Stimulated activated CD8-positive, alpha-beta memory T cell treated with anti-CD3 and anti-CD28 coated beads, Interleukin-7, amount 100 ng/mL, for 4 hours (primary cell): ENCODE data around the gene CFP.
A peak's percentile ranks its signal among the peaks of the same experiment; 100 is the strongest.
"Not testable (repeated sequence)": the region's sequence is repeated elsewhere in the genome, so short reads cannot be mapped to it uniquely, and the experiment has no call there.

Source experiments
- DNase-seq, 2 donors: peaks; one replicate each; pipeline ENCODE4 v3.0.0-alpha.2; 2020; ENCODE audit warnings: low read depth in 2 of 2

Gene CFP

GRCh38 chrX:47629419-47630200, at the start of gene CFP:
TSS of gene CFP (minus strand) at chrX:47629930. CDS start at chrX:47629844, 86 bp downstream.
- DNase-seq = no peak

- not testable (repeated sequence) for DNase-seq
Observed at GRCh38 chrX:47675959-47676859, 46.5 kb upstream of the CFP start.

GRCh38 chrX:47674776-47675175, 45.0 kb upstream of the CFP start:
- DNase-seq = no peak

GRCh38 chrX:47665797-47666196, 36.1 kb upstream of the CFP start:
- DNase-seq = not testable (repeated sequence)

- no peak for DNase-seq
Observed at GRCh38 chrX:47664737-47665136, 35.0 kb upstream of the CFP start.

- no peak for DNase-seq
Observed at GRCh38 chrX:47662144-47662657, 32.5 kb upstream of the CFP start.

GRCh38 chrX:47661539-47661938, 31.8 kb upstream of the CFP start:
- DNase-seq = no peak

GRCh38 chrX:47659421-47659726, 29.6 kb upstream of the CFP start:
- DNase-seq = no peak

GRCh38 chrX:47658684-47659420, 29.1 kb upstream of the CFP start, which contains the start of gene UXT:
TSS of gene UXT (minus strand) at chrX:47659180. CDS start at chrX:47658927, 253 bp downstream.
- peak; percentile 86 to 89 for DNase-seq

- DNase-seq = no peak
Observed at GRCh38 chrX:47658301-47658683, 28.6 kb upstream of the CFP start.

GRCh38 chrX:47651043-47651905, 21.5 kb upstream of the CFP start:
- no peak for DNase-seq

GRCh38 chrX:47650164-47651042, 20.7 kb upstream of the CFP start, which contains the start of gene ELK1:
TSS of gene ELK1 (minus strand) at chrX:47650563. CDS start at chrX:47641441, 9,122 bp downstream.
- DNase-seq = peak; percentile 80 to 84

- DNase-seq = no peak
Observed at GRCh38 chrX:47649781-47650163, 20.0 kb upstream of the CFP start.

GRCh38 chrX:47649271-47649670, 19.5 kb upstream of the CFP start:
- DNase-seq = no peak

- no peak for DNase-seq
Observed at GRCh38 chrX:47648376-47648775, 18.6 kb upstream of the CFP start.

- no peak for DNase-seq
Observed at GRCh38 chrX:47646636-47647035, 16.9 kb upstream of the CFP start.

GRCh38 chrX:47645530-47645929, 15.8 kb upstream of the CFP start:
- no peak for DNase-seq

- no peak for DNase-seq
Observed at GRCh38 chrX:47644557-47645091, 14.9 kb upstream of the CFP start.

GRCh38 chrX:47643926-47644325, 14.2 kb upstream of the CFP start:
- no peak for DNase-seq

GRCh38 chrX:47638816-47639215, 9.1 kb upstream of the CFP start:
- DNase-seq = no peak
